ENCODE data around the gene GOLGA6D.
"Not testable (repeated sequence)": the region's sequence is repeated elsewhere in the genome, so short reads cannot be mapped to it uniquely, and the experiment has no call there.

Gene GOLGA6D

GRCh38 chr15:75293660-75294059, 11.0 kb downstream of the GOLGA6D start:
- not testable (repeated sequence) for DNase-seq

GRCh38 chr15:75298541-75299310, 16.1 kb downstream of the GOLGA6D start:
- DNase-seq: not testable (repeated sequence)

- DNase-seq: not testable (repeated sequence)
Observed at GRCh38 chr15:75299311-75299688, 16.7 kb downstream of the GOLGA6D start.

GRCh38 chr15:75300026-75300425, 17.4 kb downstream of the GOLGA6D start:
- not testable (repeated sequence) for DNase-seq

- DNase-seq: no peak
Observed at GRCh38 chr15:75302318-75302717, 19.7 kb downstream of the GOLGA6D start.

- not testable (repeated sequence) for DNase-seq
Observed at GRCh38 chr15:75302753-75303152, 20.1 kb downstream of the GOLGA6D start.

- peak; percentile 51 for DNase-seq
Observed at GRCh38 chr15:75306188-75306587, 23.6 kb downstream of the GOLGA6D start.

- peak; percentile 82 for DNase-seq
Observed at GRCh38 chr15:75307778-75308390, 25.2 kb downstream of the GOLGA6D start.

- no peak for DNase-seq
Observed at GRCh38 chr15:75309711-75310110, 27.1 kb downstream of the GOLGA6D start.

- DNase-seq: not testable (repeated sequence)
Observed at GRCh38 chr15:75312548-75312947, 29.9 kb downstream of the GOLGA6D start.

- no peak for DNase-seq
Observed at GRCh38 chr15:75313116-75313845, 30.6 kb downstream of the GOLGA6D start.

- DNase-seq: no peak
Observed at GRCh38 chr15:75314552-75315290, 32.1 kb downstream of the GOLGA6D start.

- DNase-seq: not testable (repeated sequence)
Observed at GRCh38 chr15:75319231-75319897, 36.7 kb downstream of the GOLGA6D start.

GRCh38 chr15:75321711-75322110, 39.1 kb downstream of the GOLGA6D start:
- DNase-seq: no peak

GRCh38 chr15:75325922-75326321, 43.3 kb downstream of the GOLGA6D start:
- DNase-seq: no peak

- DNase-seq: no peak
Observed at GRCh38 chr15:75327005-75327404, 44.4 kb downstream of the GOLGA6D start.

- DNase-seq: no peak
Observed at GRCh38 chr15:75327491-75327890, 44.9 kb downstream of the GOLGA6D start.

- no peak for DNase-seq
Observed at GRCh38 chr15:75328493-75329314, 46.1 kb downstream of the GOLGA6D start.

GRCh38 chr15:75329571-75329970, 46.9 kb downstream of the GOLGA6D start:
- no peak for DNase-seq

- DNase-seq: peak; percentile 38
Observed at GRCh38 chr15:75332093-75332492, 49.5 kb downstream of the GOLGA6D start.

GRCh38 chr15:75333654-75334419, 51.2 kb downstream of the GOLGA6D start:
- DNase-seq: not testable (repeated sequence)

Data from NCI-H82 (cell line).